ENCODE results near the gene PHYKPL. TPM values are rescaled to one million over a fixed set of nuclear protein-coding genes. Genes with fewer than 3 reads are reported as not detected.

PHYKPL gene
- total and polyA plus RNA-seq, 2 of the 8 experiments (the other 6 are each of a cell fraction or from before 2014, with no cell fraction given): 25.1 to 32.1 TPM

DNA sequence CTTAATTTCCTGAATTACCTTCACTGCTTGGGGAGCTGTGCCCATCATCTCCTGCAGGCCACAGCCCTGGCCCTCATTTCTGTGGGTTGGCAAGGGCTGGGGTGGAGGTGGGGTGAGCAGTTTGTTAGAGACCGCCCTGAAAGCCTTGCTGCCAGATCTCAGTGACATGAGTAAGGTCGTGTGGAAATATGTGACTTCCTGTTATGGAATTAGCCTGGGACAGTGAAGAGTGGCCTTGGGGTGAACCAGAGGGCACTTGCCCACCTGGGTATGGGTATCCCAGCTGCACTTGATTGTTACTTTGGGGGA is 30.7 kb downstream of the PHYKPL start:
- no peak overlapping the region for H2BK12ac ChIP-seq (ENCODE audit: low read depth, low read length)
- FAIRE-seq (no peak), DNase-seq (ENCODE audit: low read depth in 1 of 2, low spot score in 2 of 2) (no peak)
- no peak overlapping the region for H3K9ac ChIP-seq (replicated peaks in 1 of 4; ENCODE audit: extremely low read depth in 1 of 4, low read depth in 3 of 4, low read length in 3 of 4)
- no peak overlapping the region for H3K4me2 ChIP-seq (ENCODE audit: insufficient read depth in 1 of 2, low read depth in 2 of 2, low read length in 2 of 2)
- H3K14ac ChIP-seq (ENCODE audit: insufficient read length): no peak overlapping the region
- peaks cover 24 to 26% of the 10 kb centered on the region in 2 experiments for H3K79me2 ChIP-seq (ENCODE audit: control insufficient read depth in 1 of 2, insufficient read depth in 2 of 2, low read length in 2 of 2)
- 85% methylated on average over 2 of the region's 2 CpGs; no CpG with 5 or more reads in 1 of the 2 experiments for WGBS, 2 experiments (ENCODE audit: extremely low coverage in 1 of 2, insufficient coverage in 1 of 2, insufficient read length in 1 of 2, insufficient replicate concordance in 2 of 2, low coverage in 1 of 2, low lambda C conversion rate in 2 of 2, missing lambda C conversion rate in 1 of 2)
- H3K36me3 ChIP-seq (ENCODE audit: control insufficient read depth in 2 of 4, insufficient read depth in 4 of 4, low read length in 3 of 4): peaks cover 8 to 17% (median 14%) of the 10 kb centered on the region in 4 experiments; a peak in 7 of 8 replicates
- CTCF ChIA-PET (ENCODE audit: partially characterized antibody): interaction anchor here (0.7 to 2.9 kb wide), 9 partner anchors 9 to 127 kb away, joined by 3 to 16 read pairs (median 3); no protein-coding TSS in a partner anchor
- no peak overlapping the region for H3K23ac ChIP-seq (ENCODE audit: insufficient read length)
- H2BK120ac ChIP-seq (replicated peaks; ENCODE audit: low read depth, low read length): no peak overlapping the region
- H3K4me1 ChIP-seq (replicated peaks in 1 of 4; ENCODE audit: control insufficient read depth in 3 of 4, insufficient read depth in 4 of 4, low read length in 3 of 4): peaks cover 0 to 10% (median 4%) of the 10 kb centered on the region in 4 experiments; a peak in 5 of 7 replicates
- H3K27me3 ChIP-seq (replicated peaks in 1 of 4; ENCODE audit: control insufficient read depth in 3 of 4, extremely low read depth in 1 of 4, insufficient read depth in 3 of 4, low read length in 3 of 4): no peaks in the 10 kb centered on the region
- no peak overlapping the region for H3K18ac ChIP-seq (ENCODE audit: extremely low read depth, low read length)
- no peak overlapping the region for H2AFZ ChIP-seq (ENCODE audit: low read length)
- peaks cover 4% of the 10 kb centered on the region for H3K23me2 ChIP-seq (ENCODE audit: low read depth, low read length)
- no peak overlapping the region for H2BK5ac ChIP-seq (ENCODE audit: low read depth, low read length)
- no peak overlapping the region; the same call in 1 of the 2 replicates for H4K8ac ChIP-seq (ENCODE audit: extremely low read depth, insufficient read depth, low read length)
- POLR2A ChIA-PET (ENCODE audit: partially characterized antibody): interaction anchor here (1.2 to 38.5 kb wide), 6 partner anchors 1 to 49 kb away, joined by 3 to 985 read pairs (median 8); partner anchors contain the start of genes GMCL2, HNRNPAB, NHP2 and PHYKPL
- no peak overlapping the region for H2BK15ac ChIP-seq (ENCODE audit: low read length)
- H4K20me1 ChIP-seq (replicated peaks in 1 of 2; ENCODE audit: control insufficient read depth in 1 of 2, insufficient read depth in 2 of 2, low read length in 2 of 2): peaks cover 16% of the 10 kb centered on the region in 2 experiments
- no peak overlapping the region for H4K5ac ChIP-seq (ENCODE audit: insufficient read length, low read depth, low read length)
- H3K27ac ChIP-seq (ENCODE audit: low read depth, low read length): no peak overlapping the region
- no peak overlapping the region for H3K4ac ChIP-seq (replicated peaks; ENCODE audit: insufficient read length, low read depth, low read length)
- no peak overlapping the region for H4K91ac ChIP-seq (replicated peaks; ENCODE audit: insufficient read length, low read length)
- no peaks in the 10 kb centered on the region for H3K9me3 ChIP-seq (ENCODE audit: insufficient read depth in 2 of 2, low read depth in 1 of 2, low read length in 1 of 2)
- H2AK5ac ChIP-seq (ENCODE audit: low read depth, low read length): no peak overlapping the region
- no peak overlapping the region for H3K4me3 ChIP-seq (ENCODE audit: extremely low read depth in 1 of 4, insufficient read depth in 2 of 4, low read depth in 3 of 4, low read length in 4 of 4)
- no peak overlapping the region for H2BK20ac ChIP-seq (ENCODE audit: low read length)
- peaks cover 4% of the 10 kb centered on the region for H3K79me1 ChIP-seq (ENCODE audit: low read depth, low read length)
- H3K56ac ChIP-seq (replicated peaks; ENCODE audit: insufficient read length, low read depth, low read length): no peak overlapping the region
- TF ChIP-seq CHD1 (IDR thresholded peaks at IDR 0.05; ENCODE audit: low read depth, low read length): no peak
- TF ChIP-seq SIN3A (conservative IDR thresholded peaks at IDR 0.05 in 1 of 2, IDR thresholded peaks at IDR 0.05 in 1 of 2; ENCODE audit: low read depth in 1 of 2, low read length in 2 of 2): no peak
- no peak for TF ChIP-seq NANOG (IDR thresholded peaks at IDR 0.05; ENCODE audit: insufficient read depth, low read depth, low read length, poor library complexity, severe bottlenecking)
- no peak for TF ChIP-seq ASH2L (IDR thresholded peaks at IDR 0.05; ENCODE audit: low read length)
- no peak for TF ChIP-seq CBX8 (IDR thresholded peaks at IDR 0.05; ENCODE audit: borderline replicate concordance, low read depth, low read length)
- no peak for TF ChIP-seq SP1 (IDR thresholded peaks at IDR 0.05; ENCODE audit: low read depth, low read length)
- TF ChIP-seq, protein P1, sequence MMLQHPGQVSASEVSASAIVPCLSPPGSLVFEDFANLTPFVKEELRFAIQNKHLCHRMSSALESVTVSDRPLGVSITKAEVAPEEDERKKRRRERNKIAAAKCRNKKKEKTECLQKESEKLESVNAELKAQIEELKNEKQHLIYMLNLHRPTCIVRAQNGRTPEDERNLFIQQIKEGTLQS (IDR thresholded peaks at IDR 0.05; ENCODE audit: insufficient read depth, low read depth, low read length): no peak
- TF ChIP-seq JUND (IDR thresholded peaks at IDR 0.05; ENCODE audit: low read length): no peak
- TF ChIP-seq EGR1 (IDR thresholded peaks at IDR 0.05; ENCODE audit: borderline replicate concordance, low read depth, low read length): no peak
- TF ChIP-seq YY1 (IDR thresholded peaks at IDR 0.05; ENCODE audit: low read depth, low read length): no peak
- TF ChIP-seq TAF1 (IDR thresholded peaks at IDR 0.05; ENCODE audit: low read depth, low read length): no peak
- TF ChIP-seq JUN (IDR thresholded peaks at IDR 0.05; ENCODE audit: low read depth, low read length): no peak
- no peak for TF ChIP-seq MAX (IDR thresholded peaks at IDR 0.05)
- TF ChIP-seq KDM4A (IDR thresholded peaks at IDR 0.05; ENCODE audit: low read depth, low read length, severe bottlenecking): no peak
